Esophagus (tissue), 2 donors: Measurements from ENCODE around the gene WNT2B. TPM values are rescaled to one million over a fixed set of nuclear protein-coding genes. Genes with fewer than 3 reads are reported as not detected.
A peak's percentile ranks its signal among the peaks of the same experiment; 100 is the strongest.
"Not testable (repeated sequence)": the region's sequence is repeated elsewhere in the genome, so short reads cannot be mapped to it uniquely, and the experiment has no call there.

Experiments used
- H3K27ac ChIP-seq, 2 donors: one replicate each; pipeline ENCODE4 v1.5.1; 2013; ENCODE audit warnings: low read depth in 2 of 2, mild to moderate bottlenecking in 2 of 2, inconsistent platforms in 1 of 2, low read length in 1 of 2, moderate library complexity in 1 of 2
- H3K27me3 ChIP-seq, 2 donors: one replicate each; pipeline ENCODE4 v1.6.1; 2013; ENCODE audit warnings: low read length in 2 of 2, control low read depth in 1 of 2, mild to moderate bottlenecking in 1 of 2; ENCODE audit not compliant: insufficient read depth in 2 of 2, control insufficient read depth in 1 of 2
- H3K36me3 ChIP-seq, 2 donors: one replicate each; pipeline ENCODE4 v1.6.1; 2013; ENCODE audit warnings: low read length in 1 of 2; ENCODE audit not compliant: control insufficient read depth in 2 of 2, insufficient read depth in 2 of 2
- H3K4me1 ChIP-seq, 2 donors: one replicate each; pipeline ENCODE4 v1.6.1; 2013; ENCODE audit warnings: low read length in 1 of 2; ENCODE audit not compliant: control insufficient read depth in 2 of 2, insufficient read depth in 2 of 2
- H3K4me3 ChIP-seq, 2 donors: one replicate each; pipeline ENCODE4 v1.5.1; 2013; ENCODE audit warnings: low read length in 2 of 2, mild to moderate bottlenecking in 2 of 2, low read depth in 1 of 2, moderate library complexity in 1 of 2
- H3K9me3 ChIP-seq, 2 donors: one replicate each; pipeline ENCODE4 v1.6.1; 2013; ENCODE audit warnings: mild to moderate bottlenecking in 2 of 2, low read depth in 1 of 2, low read length in 1 of 2, moderate library complexity in 1 of 2; ENCODE audit not compliant: control insufficient read depth in 2 of 2, insufficient read depth in 1 of 2
- WGBS, 2 donors: extraction: QIAGEN DNeasy Blood & Tissue Kit; methylation state at CpG; one replicate each; pipeline ENCODE4 v1.1.7; 2013; 5-methylcytosine and 5-hydroxymethylcytosine counted together
- polyA plus RNA-seq, 2 donors: library from polyadenylated mRNA; stranded (reverse); fragments of 200-250 nt; gene quantifications; one replicate each; pipeline ENCODE4 v1.2.3, GENCODE V29; 2013
- donor health status: healthy with polysubstance abuse.
- donor health status: Bipolar disorder and iron deficiency.

WNT2B gene
- polyA plus RNA-seq: 1 to 10 TPM; 2.2 to 3.2 TPM

- Histone ChIP-seq H3K4me3 (peak within 1 kb of the TSS; percentile 53 to 56), H3K27ac (no peak within 1 kb of the TSS), H3K27me3 (no peaks in the 10 kb centered on the region), H3K9me3 (no peaks in the 10 kb centered on the region), H3K36me3 (no peaks in the 10 kb centered on the region), H3K4me1 (peaks cover 0 to 18% of the 10 kb centered on the region in 2 donors)
- 1% methylated on average over 43 to 69 of the region's 69 CpGs for WGBS, 2 donors
Measured at GRCh38 chr1:112508278-112509004, at the start of gene WNT2B. WNT2B (plus strand) TSS chr1:112508965; CDS start chr1:112509263, 298 bp downstream.

- Histone ChIP-seq H3K4me1 (peaks cover 0 to 10% of the 10 kb centered on the region in 2 donors), H3K9me3 (no peaks in the 10 kb centered on the region), H3K4me3 (no peak overlapping the region), H3K27me3 (no peaks in the 10 kb centered on the region), H3K36me3 (peaks cover 5 to 17% of the 10 kb centered on the region in 2 donors), H3K27ac (peak overlapping the region; percentile 21 to 71)
- WGBS, 2 donors: 41 to 46% methylated on average over 2 of the region's 2 CpGs
Measured at GRCh38 chr1:112460615-112461014, 48.1 kb upstream of the WNT2B start.

GRCh38 chr1:112461200-112461871 lies 47.4 kb upstream of the WNT2B start:
- H3K4me1 ChIP-seq: peaks cover 0 to 12% of the 10 kb centered on the region in 2 donors
- no peak overlapping the region for H3K4me3 ChIP-seq
- no peaks in the 10 kb centered on the region for H3K9me3 ChIP-seq
- H3K27me3 ChIP-seq: no peaks in the 10 kb centered on the region
- 42 to 55% methylated on average over 3 of the region's 3 CpGs for WGBS, 2 donors
- H3K27ac ChIP-seq: peak overlapping the region; percentile 71 to 92
- peaks cover 5 to 12% of the 10 kb centered on the region in 2 donors for H3K36me3 ChIP-seq

GRCh38 chr1:112462953-112463279 lies 45.8 kb upstream of the WNT2B start:
- H3K36me3 ChIP-seq: peaks cover 0 to 3% of the 10 kb centered on the region in 2 donors
- H3K27me3 ChIP-seq: no peaks in the 10 kb centered on the region
- H3K27ac ChIP-seq: peak overlapping the region in 1 of 2 donors; percentile 11
- no peaks in the 10 kb centered on the region for H3K9me3 ChIP-seq
- H3K4me1 ChIP-seq: peaks cover 0 to 12% of the 10 kb centered on the region in 2 donors
- no peak overlapping the region for H3K4me3 ChIP-seq
- WGBS, 2 donors: 67 to 92% methylated on average over 1 of the region's 1 CpG

GRCh38 chr1:112464501-112464900 lies 44.3 kb upstream of the WNT2B start:
- peak overlapping the region; percentile 96 to 97 for H3K27ac ChIP-seq
- no peaks in the 10 kb centered on the region for H3K36me3 ChIP-seq
- H3K27me3 ChIP-seq: no peaks in the 10 kb centered on the region
- H3K4me1 ChIP-seq: peaks cover 0 to 12% of the 10 kb centered on the region in 2 donors
- H3K4me3 ChIP-seq: no peak overlapping the region
- H3K9me3 ChIP-seq: no peaks in the 10 kb centered on the region
- WGBS, 2 donors: 41 to 52% methylated on average over 4 of the region's 4 CpGs

GRCh38 chr1:112465122-112465521 lies 43.6 kb upstream of the WNT2B start:
- 41 to 65% methylated on average over 5 of the region's 5 CpGs for WGBS, 2 donors
- H3K36me3 ChIP-seq: no peaks in the 10 kb centered on the region

GRCh38 chr1:112466078-112466660 lies 42.6 kb upstream of the WNT2B start:
- Histone ChIP-seq H3K9me3 (no peaks in the 10 kb centered on the region), H3K27ac (peak overlapping the region; percentile 96 to 97), H3K36me3 (no peaks in the 10 kb centered on the region), H3K27me3 (no peaks in the 10 kb centered on the region), H3K4me1 (peaks cover 0 to 12% of the 10 kb centered on the region in 2 donors), H3K4me3 (peak overlapping the region; percentile 47 to 62)
- 1% methylated on average over 31 of the region's 31 CpGs for WGBS, 2 donors

More at GRCh38 chr1:112465122-112465521, 43.6 kb upstream of the WNT2B start:
- Histone ChIP-seq H3K4me3 (no peak overlapping the region), H3K27ac (peak overlapping the region; percentile 96 to 97), H3K4me1 (peaks cover 0 to 12% of the 10 kb centered on the region in 2 donors), H3K9me3 (no peaks in the 10 kb centered on the region), H3K27me3 (no peaks in the 10 kb centered on the region)

GRCh38 chr1:112470324-112470723 lies 38.4 kb upstream of the WNT2B start:
- H3K4me1 ChIP-seq, H3K36me3 ChIP-seq, H3K27me3 ChIP-seq, H3K9me3 ChIP-seq, H3K27ac ChIP-seq, H3K4me3 ChIP-seq: not testable (repeated sequence)
- 73 to 78% methylated on average over 7 of the region's 7 CpGs for WGBS, 2 donors

GRCh38 chr1:112470966-112471365 lies 37.8 kb upstream of the WNT2B start:
- Histone ChIP-seq H3K27me3 (no peaks in the 10 kb centered on the region), H3K4me1 (no peaks in the 10 kb centered on the region), H3K36me3 (no peaks in the 10 kb centered on the region), H3K27ac (no peak overlapping the region), H3K9me3 (no peaks in the 10 kb centered on the region), H3K4me3 (no peak overlapping the region)
- 75 to 91% methylated on average over 3 of the region's 3 CpGs for WGBS, 2 donors
